A673 (cell line): ENCODE measurements around the gene EXOC2. TPM values are rescaled to one million over a fixed set of nuclear protein-coding genes. Genes with fewer than 3 reads are reported as not detected.

Source experiments
- BruUV-seq: library from RNA; stranded (reverse); fragments of 400-500 nt; replicated peaks from 2 replicates; lab custom pipeline; 2021; lab: Mats Ljungman, UMichigan
- CTCF ChIA-PET: fragments of 300-600 bp; sonication (Branson Sonifier 250); formaldehyde crosslinking; loops from one replicate; lab custom pipeline; 2022; ENCODE audit warnings: antibody characterized with exemption; lab: Charles Lee
- POLR2A ChIA-PET: fragments of 300-600 bp; sonication (Branson Sonifier 250); formaldehyde crosslinking; loops from one replicate; lab custom pipeline; 2022; ENCODE audit warnings: antibody characterized with exemption; ENCODE audit not compliant: low non-redundant PET; lab: Charles Lee
- DNase-seq: peaks from one replicate; pipeline ENCODE4 v3.0.0-alpha.2; 2015; ENCODE audit warnings: low spot score
- H3K27ac ChIP-seq: fragments of 200-600 bp; sonication (generic); 2 replicates; pipeline ENCODE4 v1.5.1; 2016; ENCODE audit warnings: mixed run types, low read depth, mild to moderate bottlenecking, mixed read lengths, antibody characterized with exemption, low read length; ENCODE audit not compliant: poor library complexity, severe bottlenecking
- H3K27me3 ChIP-seq: fragments of 200-600 bp; sonication (generic); replicated peaks from 2 replicates; pipeline ENCODE4 v1.6.1; 2017; ENCODE audit warnings: mixed run types, low read depth, mild to moderate bottlenecking, mixed read lengths, antibody characterized with exemption, low read length; ENCODE audit not compliant: insufficient read depth, poor library complexity
- H3K36me3 ChIP-seq: fragments of 200-600 bp; sonication (generic); 2 replicates; pipeline ENCODE4 v1.6.1; 2016; ENCODE audit warnings: mixed run types, mild to moderate bottlenecking, mixed read lengths, antibody characterized with exemption, low read length; ENCODE audit not compliant: insufficient read depth, poor library complexity, severe bottlenecking
- H3K4me1 ChIP-seq: fragments of 200-600 bp; sonication (generic); 2 replicates; pipeline ENCODE4 v1.6.1; 2017; ENCODE audit warnings: mixed run types, mild to moderate bottlenecking, mixed read lengths, antibody characterized with exemption, low read length; ENCODE audit not compliant: insufficient read depth, poor library complexity, severe bottlenecking
- H3K4me3 ChIP-seq: fragments of 200-600 bp; sonication (generic); 2 replicates; pipeline ENCODE4 v1.5.1; 2016; ENCODE audit warnings: low read depth, mixed run types, mild to moderate bottlenecking, mixed read lengths, low read length; ENCODE audit not compliant: poor library complexity, severe bottlenecking
- H3K9me3 ChIP-seq: fragments of 200-600 bp; sonication (generic); 2 replicates; pipeline ENCODE4 v1.6.1; 2016; ENCODE audit warnings: mixed run types, low read depth, mild to moderate bottlenecking, mixed read lengths, antibody characterized with exemption, low read length; ENCODE audit not compliant: poor library complexity, severe bottlenecking
- EZH2 ChIP-seq: fragments of 200-600 bp; sonication (generic); IDR thresholded peaks from 2 replicates; pipeline ENCODE4 v1.6.1; 2017; ENCODE audit warnings: borderline replicate concordance, low read depth, mild to moderate bottlenecking, mixed read lengths, antibody characterized with exemption, low read length; ENCODE audit not compliant: poor library complexity, severe bottlenecking
- intact Hi-C: fragments of 100-400 bp; cut with micrococcal nuclease; formaldehyde crosslinking; loops from one replicate; pipeline ENCODE4 v1.10.0; 2022; ENCODE audit not compliant: unreplicated experiment
- total RNA-seq: library from RNA; stranded (reverse); gene quantifications from 2 replicates; pipeline ENCODE4 v1.2.3, GENCODE V29; 2021
- TF ChIP-seq, protein P1 (sequence below): fragments of 300-800, 200-600 bp; sonication (generic); conservative IDR thresholded peaks from 2 replicates; pipeline ENCODE4 v1.5.1; 2017; ENCODE audit warnings: low read depth, mild to moderate bottlenecking, antibody characterized with exemption, low read length, moderate library complexity, mixed read lengths

EXOC2 gene
- total RNA-seq, 1 experiment from 2014 or later = 22.4 TPM

DNA sequence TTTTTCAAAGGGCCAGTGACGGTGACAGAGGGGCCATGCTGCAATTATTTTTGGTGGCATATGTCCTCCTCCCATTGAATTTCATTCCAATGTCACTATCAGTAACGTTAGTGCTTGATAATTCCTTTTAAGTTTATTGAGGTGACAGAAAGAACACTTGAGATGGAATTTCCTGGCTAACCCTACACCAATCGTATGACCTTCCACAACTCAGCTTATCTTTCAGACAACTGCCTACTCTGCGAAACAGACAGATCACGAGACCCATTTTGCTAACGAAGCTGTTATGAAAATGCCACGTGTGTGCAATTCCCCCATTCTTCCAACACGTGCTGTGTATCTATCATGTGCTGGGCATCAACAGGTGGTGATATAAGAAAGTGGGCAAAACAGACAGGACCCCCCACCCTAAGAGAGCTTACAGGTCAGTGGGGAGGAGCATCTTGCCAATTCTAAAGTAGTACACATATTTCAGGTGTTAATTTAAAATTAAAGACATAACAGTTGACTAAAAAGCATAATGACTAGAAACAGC, 188.4 kb downstream of the EXOC2 start:
- H3K27ac ChIP-seq = no peak overlapping the region
- H3K36me3 ChIP-seq = no peaks in the 10 kb centered on the region
- ChIA-PET POLR2A (no interaction called here), CTCF (no interaction called here)
- DNase-seq = no peak
- BruUV-seq = no TSS peak
- intact Hi-C loops = no loop called here
- no peaks in the 10 kb centered on the region for H3K27me3 ChIP-seq
- TF ChIP-seq, protein P1, sequence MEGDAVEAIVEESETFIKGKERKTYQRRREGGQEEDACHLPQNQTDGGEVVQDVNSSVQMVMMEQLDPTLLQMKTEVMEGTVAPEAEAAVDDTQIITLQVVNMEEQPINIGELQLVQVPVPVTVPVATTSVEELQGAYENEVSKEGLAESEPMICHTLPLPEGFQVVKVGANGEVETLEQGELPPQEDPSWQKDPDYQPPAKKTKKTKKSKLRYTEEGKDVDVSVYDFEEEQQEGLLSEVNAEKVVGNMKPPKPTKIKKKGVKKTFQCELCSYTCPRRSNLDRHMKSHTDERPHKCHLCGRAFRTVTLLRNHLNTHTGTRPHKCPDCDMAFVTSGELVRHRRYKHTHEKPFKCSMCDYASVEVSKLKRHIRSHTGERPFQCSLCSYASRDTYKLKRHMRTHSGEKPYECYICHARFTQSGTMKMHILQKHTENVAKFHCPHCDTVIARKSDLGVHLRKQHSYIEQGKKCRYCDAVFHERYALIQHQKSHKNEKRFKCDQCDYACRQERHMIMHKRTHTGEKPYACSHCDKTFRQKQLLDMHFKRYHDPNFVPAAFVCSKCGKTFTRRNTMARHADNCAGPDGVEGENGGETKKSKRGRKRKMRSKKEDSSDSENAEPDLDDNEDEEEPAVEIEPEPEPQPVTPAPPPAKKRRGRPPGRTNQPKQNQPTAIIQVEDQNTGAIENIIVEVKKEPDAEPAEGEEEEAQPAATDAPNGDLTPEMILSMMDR = no peak
- no peak for TF ChIP-seq EZH2
- H3K4me3 ChIP-seq = no peak overlapping the region
- H3K4me1 ChIP-seq = peaks cover 7% of the 10 kb centered on the region
- H3K9me3 ChIP-seq = no peaks in the 10 kb centered on the region

DNA sequence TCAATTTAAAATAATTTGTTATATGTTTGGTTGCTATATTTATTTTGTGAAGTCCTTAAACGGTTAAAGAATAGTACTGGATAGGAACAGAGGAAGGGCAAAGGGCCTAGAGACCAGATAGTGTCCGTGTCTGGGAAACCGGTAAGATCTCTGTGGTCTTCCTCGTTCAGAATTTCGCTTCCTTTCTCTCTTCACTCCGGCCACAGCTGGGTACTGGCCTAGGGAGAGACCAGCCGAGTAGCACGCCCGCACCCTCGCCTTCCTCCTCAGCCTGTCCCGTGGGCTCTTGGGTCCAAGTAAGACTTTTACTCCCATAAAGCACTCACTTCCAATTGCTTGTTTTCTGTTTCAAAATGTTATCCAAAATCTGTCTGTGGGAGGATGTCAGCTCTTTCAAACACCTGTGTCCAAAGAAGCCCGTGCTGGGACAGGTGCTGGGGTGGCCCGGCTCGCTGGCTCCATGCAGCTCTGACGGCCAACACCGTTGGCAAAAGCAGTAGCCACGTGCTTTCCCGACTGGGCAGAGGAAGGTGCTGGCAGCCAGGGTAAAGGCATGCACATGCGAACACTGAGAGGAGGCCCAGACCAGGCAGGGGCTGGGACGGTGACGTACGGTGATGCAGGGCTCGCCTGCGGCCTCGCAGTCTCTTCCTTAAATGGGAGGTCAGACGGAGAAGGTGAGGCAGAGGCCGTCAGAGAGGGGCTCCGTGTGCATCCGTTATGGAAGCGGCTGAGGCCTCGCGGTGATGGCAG, 189.2 kb downstream of the EXOC2 start:
- H3K27me3 ChIP-seq = no peaks in the 10 kb centered on the region
- TF ChIP-seq, protein P1 = no peak
- TF ChIP-seq EZH2 = no peak
- no TSS peak for BruUV-seq
- intact Hi-C loops = no loop called here
- H3K4me1 ChIP-seq = peaks cover 7% of the 10 kb centered on the region
- no peak overlapping the region for H3K4me3 ChIP-seq
- ChIA-PET CTCF (no interaction called here), POLR2A (no interaction called here)
- no peak overlapping the region for H3K27ac ChIP-seq
- DNase-seq = no peak
- H3K36me3 ChIP-seq = no peaks in the 10 kb centered on the region
- H3K9me3 ChIP-seq = no peaks in the 10 kb centered on the region

DNA sequence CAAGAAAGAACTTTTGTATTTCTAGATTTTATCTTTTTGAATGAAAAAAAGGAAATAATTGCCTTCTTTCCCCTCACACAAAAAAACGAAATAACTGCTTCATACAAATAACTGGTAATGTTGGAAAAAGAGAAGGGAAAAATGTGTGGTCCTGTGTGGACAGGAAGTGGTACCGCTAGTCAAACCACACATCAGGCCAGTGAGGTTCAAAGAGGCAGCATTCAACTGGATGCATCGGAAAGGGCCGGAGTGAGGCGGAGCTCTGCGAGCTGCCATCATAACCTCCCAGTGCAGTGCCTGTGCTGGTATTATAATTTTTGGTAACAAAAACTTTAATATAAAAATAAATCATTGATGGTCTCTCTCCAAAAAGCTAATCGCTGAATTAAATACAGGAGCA, 190.2 kb downstream of the EXOC2 start:
- Histone ChIP-seq H3K4me3 (no peak overlapping the region), H3K9me3 (no peaks in the 10 kb centered on the region), H3K36me3 (no peaks in the 10 kb centered on the region), H3K4me1 (peaks cover 7% of the 10 kb centered on the region), H3K27me3 (no peaks in the 10 kb centered on the region), H3K27ac (no peak overlapping the region)
- DNase-seq = no peak
- ChIA-PET POLR2A (no interaction called here), CTCF (no interaction called here)
- intact Hi-C loops = no loop called here
- no TSS peak for BruUV-seq
- TF ChIP-seq, protein P1 = no peak
- no peak for TF ChIP-seq EZH2
